Measurements from ENCODE around the gene ANKS1B.

DNA sequence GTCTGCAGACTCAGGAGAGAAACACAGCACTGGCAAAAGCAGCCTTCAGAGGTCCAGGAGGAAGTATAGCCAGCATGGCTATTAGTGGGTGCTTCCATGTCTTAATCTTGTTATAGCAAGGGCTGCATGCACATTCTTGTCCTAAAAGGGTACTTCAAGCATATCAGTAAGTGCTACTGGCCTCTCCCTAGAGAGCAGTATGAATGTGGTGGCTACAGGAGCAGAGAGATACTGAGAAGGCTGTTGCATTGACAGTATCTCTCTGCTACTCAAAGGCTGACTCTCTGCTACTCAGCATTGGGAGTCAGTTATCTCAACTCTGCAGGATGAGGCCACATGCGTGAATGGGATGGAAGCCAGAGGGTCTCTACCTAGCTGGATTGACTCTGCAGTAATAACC, 335.2 kb downstream of the ANKS1B start:
- TF ChIP-seq ELF1 (IDR thresholded peaks at IDR 0.05; ENCODE audit: borderline replicate concordance, low read depth) (no peak), RAD21 (IDR thresholded peaks at IDR 0.05; ENCODE audit: low read depth) (no peak), EZH2 (IDR thresholded peaks at IDR 0.05) (no peak), POLR2A (IDR thresholded peaks at IDR 0.05; ENCODE audit: borderline replicate concordance, extremely low read depth, insufficient read depth, insufficient read length) (no peak), POLR2AphosphoS5 (IDR thresholded peaks at IDR 0.05; ENCODE audit: low read depth, low read length) (no peak), ATF3 (IDR thresholded peaks at IDR 0.05) (no peak), REST (IDR thresholded peaks at IDR 0.05; ENCODE audit: low read depth) (no peak), YY1 (IDR thresholded peaks at IDR 0.05; ENCODE audit: extremely low read depth, insufficient replicate concordance, low read depth, low read length) (no peak), ZNF274 (IDR thresholded peaks at IDR 0.05; ENCODE audit: low read depth, low read length) (no peak), SP1 (IDR thresholded peaks at IDR 0.05; ENCODE audit: low read depth) (no peak)
- TF ChIP-seq, protein P1, sequence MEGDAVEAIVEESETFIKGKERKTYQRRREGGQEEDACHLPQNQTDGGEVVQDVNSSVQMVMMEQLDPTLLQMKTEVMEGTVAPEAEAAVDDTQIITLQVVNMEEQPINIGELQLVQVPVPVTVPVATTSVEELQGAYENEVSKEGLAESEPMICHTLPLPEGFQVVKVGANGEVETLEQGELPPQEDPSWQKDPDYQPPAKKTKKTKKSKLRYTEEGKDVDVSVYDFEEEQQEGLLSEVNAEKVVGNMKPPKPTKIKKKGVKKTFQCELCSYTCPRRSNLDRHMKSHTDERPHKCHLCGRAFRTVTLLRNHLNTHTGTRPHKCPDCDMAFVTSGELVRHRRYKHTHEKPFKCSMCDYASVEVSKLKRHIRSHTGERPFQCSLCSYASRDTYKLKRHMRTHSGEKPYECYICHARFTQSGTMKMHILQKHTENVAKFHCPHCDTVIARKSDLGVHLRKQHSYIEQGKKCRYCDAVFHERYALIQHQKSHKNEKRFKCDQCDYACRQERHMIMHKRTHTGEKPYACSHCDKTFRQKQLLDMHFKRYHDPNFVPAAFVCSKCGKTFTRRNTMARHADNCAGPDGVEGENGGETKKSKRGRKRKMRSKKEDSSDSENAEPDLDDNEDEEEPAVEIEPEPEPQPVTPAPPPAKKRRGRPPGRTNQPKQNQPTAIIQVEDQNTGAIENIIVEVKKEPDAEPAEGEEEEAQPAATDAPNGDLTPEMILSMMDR (IDR thresholded peaks at IDR 0.05 in 2 of 3, conservative IDR thresholded peaks at IDR 0.05 in 1 of 3; ENCODE audit: borderline replicate concordance in 1 of 3, insufficient read depth in 1 of 3, low read depth in 2 of 3, low read length in 2 of 3): no peak

All from HCT116 (cell line).